Measurements from ENCODE around the gene CACNA1H. TPM values are rescaled to one million over a fixed set of nuclear protein-coding genes. Genes with fewer than 3 reads are reported as not detected.

The CACNA1H gene
- total RNA-seq, 1 experiment from 2014 or later: 24.3 TPM

DNA sequence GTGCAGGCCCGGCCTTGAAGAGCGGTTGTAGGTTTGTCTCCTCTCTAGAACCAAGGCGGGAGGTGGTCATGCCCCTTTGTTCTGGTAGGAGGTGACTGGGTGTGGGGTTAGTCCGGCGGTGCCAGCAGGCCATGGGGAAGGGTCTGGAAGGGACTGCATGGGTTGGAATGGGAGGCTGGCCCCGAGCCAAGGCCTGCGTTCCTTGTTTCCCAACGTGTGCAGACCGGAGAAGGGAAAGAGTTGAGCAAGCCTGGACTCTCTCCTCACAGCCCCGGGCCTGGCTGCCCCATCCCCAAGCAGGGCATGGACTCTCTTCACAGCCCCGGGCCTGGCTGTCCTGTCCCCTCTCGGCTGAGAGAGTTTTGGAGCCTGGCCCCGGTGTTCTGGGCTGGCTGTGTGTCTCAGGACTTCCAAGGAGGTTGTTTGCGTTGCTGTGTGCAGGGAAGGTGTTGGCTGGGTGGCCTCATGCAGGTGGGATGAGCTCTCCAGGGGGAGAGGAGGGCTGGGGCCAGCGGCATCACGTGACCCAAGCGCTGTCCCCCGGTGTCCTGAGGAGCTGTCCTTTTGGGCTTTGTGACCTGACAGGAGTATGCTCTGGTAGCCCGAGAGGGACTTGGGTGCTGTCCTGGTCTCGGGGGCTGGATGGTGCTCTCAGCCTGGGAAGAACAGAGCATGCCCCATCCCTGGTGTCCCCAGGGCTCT lies 2.6 kb downstream of the CACNA1H start:
- no peak overlapping the region for H2AFZ ChIP-seq (ENCODE audit: low read depth, low read length, poor library complexity, severe bottlenecking)
- ATAC-seq (no peak), DNase-seq (ENCODE audit: low read depth, low spot score) (no peak)
- no peak overlapping the region; the same call in 1 of the 2 replicates for H3K27ac ChIP-seq (ENCODE audit: low read depth, low read length)
- H3K4me3 ChIP-seq (replicated peaks in 1 of 2; ENCODE audit: low read depth in 1 of 2, low read length in 2 of 2): no peak overlapping the region
- peaks cover 19 to 20% of the 10 kb centered on the region in 2 experiments for H3K4me1 ChIP-seq (ENCODE audit: control insufficient read depth in 1 of 2, insufficient read depth in 2 of 2, low read length in 2 of 2)
- TF ChIP-seq SP1 (IDR thresholded peaks at IDR 0.05; ENCODE audit: low read depth): no peak
- no peak for TF ChIP-seq TCF7L2 (IDR thresholded peaks at IDR 0.05; ENCODE audit: borderline replicate concordance, extremely low read depth, insufficient read depth, insufficient read length)
- no peak for TF ChIP-seq POLR2A (IDR thresholded peaks at IDR 0.05; ENCODE audit: borderline replicate concordance, extremely low read depth, insufficient read depth, insufficient read length)
- TF ChIP-seq, protein P1, sequence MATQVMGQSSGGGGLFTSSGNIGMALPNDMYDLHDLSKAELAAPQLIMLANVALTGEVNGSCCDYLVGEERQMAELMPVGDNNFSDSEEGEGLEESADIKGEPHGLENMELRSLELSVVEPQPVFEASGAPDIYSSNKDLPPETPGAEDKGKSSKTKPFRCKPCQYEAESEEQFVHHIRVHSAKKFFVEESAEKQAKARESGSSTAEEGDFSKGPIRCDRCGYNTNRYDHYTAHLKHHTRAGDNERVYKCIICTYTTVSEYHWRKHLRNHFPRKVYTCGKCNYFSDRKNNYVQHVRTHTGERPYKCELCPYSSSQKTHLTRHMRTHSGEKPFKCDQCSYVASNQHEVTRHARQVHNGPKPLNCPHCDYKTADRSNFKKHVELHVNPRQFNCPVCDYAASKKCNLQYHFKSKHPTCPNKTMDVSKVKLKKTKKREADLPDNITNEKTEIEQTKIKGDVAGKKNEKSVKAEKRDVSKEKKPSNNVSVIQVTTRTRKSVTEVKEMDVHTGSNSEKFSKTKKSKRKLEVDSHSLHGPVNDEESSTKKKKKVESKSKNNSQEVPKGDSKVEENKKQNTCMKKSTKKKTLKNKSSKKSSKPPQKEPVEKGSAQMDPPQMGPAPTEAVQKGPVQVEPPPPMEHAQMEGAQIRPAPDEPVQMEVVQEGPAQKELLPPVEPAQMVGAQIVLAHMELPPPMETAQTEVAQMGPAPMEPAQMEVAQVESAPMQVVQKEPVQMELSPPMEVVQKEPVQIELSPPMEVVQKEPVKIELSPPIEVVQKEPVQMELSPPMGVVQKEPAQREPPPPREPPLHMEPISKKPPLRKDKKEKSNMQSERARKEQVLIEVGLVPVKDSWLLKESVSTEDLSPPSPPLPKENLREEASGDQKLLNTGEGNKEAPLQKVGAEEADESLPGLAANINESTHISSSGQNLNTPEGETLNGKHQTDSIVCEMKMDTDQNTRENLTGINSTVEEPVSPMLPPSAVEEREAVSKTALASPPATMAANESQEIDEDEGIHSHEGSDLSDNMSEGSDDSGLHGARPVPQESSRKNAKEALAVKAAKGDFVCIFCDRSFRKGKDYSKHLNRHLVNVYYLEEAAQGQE (IDR thresholded peaks at IDR 0.05; ENCODE audit: low read depth): no peak
- ChIA-PET CTCF (no interaction called here), POLR2A (no interaction called here), RAD21 (ENCODE audit: low non-redundant PET in 1 of 2, low total read pairs in 2 of 2, uncharacterized antibody in 2 of 2, unreplicated experiment in 2 of 2) (no interaction called here)
- no peaks in the 10 kb centered on the region for H3K27me3 ChIP-seq (ENCODE audit: insufficient read depth, low read length)
- no peaks in the 10 kb centered on the region for H3K9me3 ChIP-seq (ENCODE audit: control insufficient read depth in 1 of 2, insufficient read depth in 1 of 2, low read depth in 1 of 2, low read length in 2 of 2)
- no peaks in the 10 kb centered on the region for H3K36me3 ChIP-seq (ENCODE audit: control insufficient read depth in 1 of 2, insufficient read depth in 2 of 2, low read length in 2 of 2)
- H3K4me2 ChIP-seq (ENCODE audit: low read length): no peak overlapping the region
- no peaks in the 10 kb centered on the region for H4K20me1 ChIP-seq (ENCODE audit: insufficient read depth)
- H3K79me2 ChIP-seq (ENCODE audit: insufficient read depth, low read length): peaks cover 4% of the 10 kb centered on the region; the same call in 1 of the 2 replicates
- intact Hi-C loops (cut with micrococcal nuclease): no loop called here
- no peaks in the 10 kb centered on the region for H3K9me2 ChIP-seq (ENCODE audit: insufficient read depth)
- no TSS peak for BruUV-seq (replicated peaks)
- H3K9ac ChIP-seq (ENCODE audit: low read length): no peak overlapping the region
